GM21381 (cell line): ENCODE measurements around the gene SCIN.
"Not testable (repeated sequence)": the region's sequence is repeated elsewhere in the genome, so short reads cannot be mapped to it uniquely, and the experiment has no call there.

Source experiments
- ATAC-seq: cut with Tn5 transposase; IDR thresholded peaks from one replicate; pipeline ENCODE4 v1.9.1; 2021; ENCODE audit warnings: mild to moderate bottlenecking, moderate library complexity; ENCODE audit not compliant: unreplicated experiment

Gene SCIN

GRCh38 chr7:12646139-12646538, 75.6 kb downstream of the SCIN start:
- ATAC-seq, result no peak

DNA sequence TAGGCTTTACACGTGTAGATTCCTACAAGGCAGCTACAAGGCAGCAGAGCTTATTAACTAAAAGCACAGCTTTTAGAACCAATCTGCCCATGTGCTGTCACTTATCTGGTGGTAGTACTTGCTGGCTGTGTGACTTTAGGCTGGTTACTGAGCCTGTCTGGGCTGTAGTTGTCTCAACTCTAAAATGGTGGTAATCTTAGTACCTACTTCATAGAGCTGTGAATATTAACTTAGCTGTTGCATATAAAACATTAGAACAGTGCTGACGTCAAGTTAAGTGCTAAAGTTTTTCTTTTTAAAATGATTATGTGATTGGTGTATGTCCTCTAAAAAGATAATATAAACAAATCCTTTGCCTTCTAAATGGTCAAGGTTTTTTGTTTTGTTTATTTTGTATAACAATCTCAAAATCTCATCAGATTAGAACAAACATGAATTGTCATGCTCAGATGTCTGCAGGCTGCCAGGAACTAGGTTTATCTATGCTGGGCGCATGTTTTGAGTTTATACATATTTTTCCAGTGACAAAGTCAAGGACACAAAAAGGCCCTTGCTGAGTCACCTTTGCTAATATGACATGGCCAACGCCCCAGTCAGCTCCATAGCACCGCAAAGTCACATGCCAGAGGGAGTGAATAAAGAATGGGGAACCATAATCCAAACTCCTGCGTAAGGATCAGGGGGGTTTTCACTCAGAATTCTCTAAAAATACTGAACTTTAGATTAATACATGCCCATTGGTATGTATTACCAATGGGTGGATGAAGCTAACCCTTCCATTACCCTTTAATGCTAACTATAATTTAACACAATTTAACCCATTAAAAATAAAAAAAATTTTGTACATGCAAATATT, 77.1 kb downstream of the SCIN start:
- no peak for ATAC-seq

DNA sequence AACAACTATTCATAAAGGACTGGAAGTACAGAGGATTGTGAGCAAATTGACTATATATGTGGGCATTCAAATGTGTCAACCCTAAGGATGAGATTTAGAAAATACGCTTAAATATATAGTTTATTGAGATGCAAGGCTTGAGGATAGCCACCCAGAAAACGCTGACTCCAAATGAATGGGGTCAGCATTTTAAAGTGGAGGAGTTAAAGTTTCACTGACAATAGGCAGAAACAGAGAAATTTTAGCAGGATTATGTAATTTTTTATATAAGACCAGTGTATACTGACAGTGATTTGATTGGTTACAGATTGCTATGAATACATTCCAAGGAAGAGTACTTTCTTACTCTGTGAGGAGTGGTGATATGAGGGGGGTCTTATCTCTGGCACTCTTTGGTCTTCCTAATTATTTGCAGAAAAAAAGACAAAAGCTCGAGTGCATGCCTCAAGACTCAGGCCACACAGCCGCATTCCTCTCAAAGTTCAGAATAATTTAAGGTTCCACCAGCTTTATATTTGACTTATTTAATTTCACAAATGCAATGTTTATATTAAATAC, 78.3 kb downstream of the SCIN start:
- ATAC-seq, result no peak

DNA sequence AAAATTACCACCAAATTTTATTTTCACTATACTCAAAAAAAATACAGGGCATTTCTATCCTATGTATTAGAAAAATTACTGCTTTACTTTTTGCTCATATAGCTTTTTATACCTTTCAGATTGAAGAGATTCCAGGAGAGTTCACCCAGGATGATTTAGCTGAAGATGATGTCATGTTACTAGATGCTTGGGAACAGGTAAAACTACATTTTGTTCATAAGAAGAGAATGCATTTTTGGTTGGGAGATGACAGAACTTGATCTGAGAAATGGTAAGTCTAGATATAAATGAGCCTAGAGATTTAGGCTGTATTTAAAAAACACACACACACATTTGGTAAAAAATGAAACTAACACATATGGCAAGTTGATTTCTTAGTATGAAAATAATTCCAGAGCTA, 78.8 kb downstream of the SCIN start:
- no peak for ATAC-seq

DNA sequence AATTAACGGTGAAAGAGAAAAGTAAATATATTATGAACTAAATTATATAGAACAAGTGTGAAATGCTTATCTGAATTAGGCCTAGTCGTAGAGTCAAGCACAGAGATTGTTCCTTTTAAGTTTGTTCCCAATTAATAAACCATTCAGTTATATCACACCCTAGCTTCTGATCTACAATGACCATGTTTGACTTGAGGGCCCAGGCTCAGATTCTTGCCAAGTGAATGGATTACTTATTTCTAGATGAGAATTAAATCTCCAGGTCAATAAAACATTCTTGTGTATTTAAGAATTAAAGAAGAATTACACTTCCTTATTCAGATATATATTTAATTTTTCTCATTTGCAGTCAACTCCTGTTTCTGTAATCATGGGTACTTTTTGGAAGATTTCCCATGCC, 79.6 kb downstream of the SCIN start:
- no peak for ATAC-seq

- ATAC-seq, result no peak
Observed at GRCh38 chr7:12653110-12653509, 82.6 kb downstream of the SCIN start.

- ATAC-seq, result no peak
Observed at GRCh38 chr7:12653518-12653917, 83.0 kb downstream of the SCIN start.

GRCh38 chr7:12655161-12655560, 84.6 kb downstream of the SCIN start:
- ATAC-seq, result no peak

GRCh38 chr7:12660423-12660822, 89.9 kb downstream of the SCIN start:
- not testable (repeated sequence) for ATAC-seq

DNA sequence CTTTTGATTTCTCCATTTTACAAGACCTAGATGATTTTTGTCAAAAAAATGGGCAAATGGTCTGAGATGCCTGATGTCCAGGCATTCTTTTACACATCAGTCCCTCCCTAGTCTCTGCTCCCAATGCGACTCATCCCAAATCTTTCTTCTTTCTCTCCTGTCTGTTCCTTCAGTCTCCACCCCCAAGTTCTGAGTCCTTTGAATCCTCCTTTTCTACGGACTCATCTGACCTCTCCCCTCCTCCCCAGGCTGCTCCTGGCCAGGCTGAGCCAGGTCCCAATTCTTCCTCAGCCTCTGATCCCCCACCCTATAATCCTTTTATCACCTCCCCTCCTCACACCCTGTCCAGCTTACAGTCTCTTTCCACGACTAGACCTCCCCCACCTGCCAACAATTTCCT, 90.5 kb downstream of the SCIN start:
- not testable (repeated sequence) for ATAC-seq

GRCh38 chr7:12661581-12661980, 91.1 kb downstream of the SCIN start:
- no peak for ATAC-seq

- no peak for ATAC-seq
Observed at GRCh38 chr7:12670000-12670729, 99.6 kb downstream of the SCIN start.

DNA sequence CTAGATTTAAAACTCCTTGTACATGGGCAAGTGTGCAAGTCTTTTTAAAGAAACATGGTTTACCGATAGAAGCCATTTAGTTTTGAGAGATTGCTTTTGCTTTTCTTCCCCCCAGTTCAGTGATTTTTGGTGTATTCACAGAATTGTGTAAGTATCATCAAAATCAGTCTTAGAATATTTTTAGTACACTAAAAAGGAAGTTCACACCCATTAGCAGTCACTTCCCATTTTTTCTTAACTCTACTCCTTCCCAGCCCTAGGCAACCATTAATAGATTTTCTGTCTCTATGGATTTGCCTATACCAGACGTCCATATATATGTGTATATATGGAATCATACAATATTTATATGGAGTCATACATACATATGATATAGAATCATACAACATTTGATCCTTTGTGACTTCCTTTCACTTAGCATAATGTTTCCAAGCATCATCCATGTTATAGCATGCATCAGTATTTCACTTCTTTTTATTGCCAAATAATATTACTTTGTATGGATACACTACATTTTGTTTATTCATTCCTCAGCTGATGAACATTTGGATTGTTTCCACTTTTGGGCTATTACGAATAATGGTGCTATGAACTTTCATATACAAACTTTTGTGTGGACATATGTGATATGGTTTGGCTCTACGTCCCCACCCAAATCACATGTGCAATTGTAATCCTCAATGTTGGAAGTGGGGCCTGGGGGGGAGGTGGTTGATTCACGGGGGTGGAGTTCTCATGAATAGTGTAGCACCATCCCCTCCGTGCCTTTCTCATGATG, 100.4 kb downstream of the SCIN start:
- no peak for ATAC-seq

DNA sequence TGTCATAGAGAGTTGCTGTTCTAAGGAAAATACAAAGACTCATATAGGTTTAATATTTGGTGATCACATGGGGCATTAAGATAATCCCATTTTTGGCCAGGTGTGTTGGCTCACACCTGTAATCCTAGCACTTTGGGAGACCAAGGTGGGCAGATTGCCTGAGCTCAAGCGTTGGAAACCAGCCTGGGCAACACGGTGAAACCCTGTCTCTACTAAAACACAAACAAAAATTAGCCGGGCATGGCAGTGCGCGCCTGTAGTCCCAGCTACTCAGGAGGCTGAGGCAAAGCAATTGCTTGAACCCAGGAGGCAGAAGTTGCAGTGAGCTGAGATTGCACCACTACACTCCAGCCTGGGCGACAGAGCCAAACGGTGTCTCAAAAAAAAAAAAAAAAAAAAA, 102.9 kb downstream of the SCIN start:
- ATAC-seq, result not testable (repeated sequence)

- ATAC-seq, result no peak
Observed at GRCh38 chr7:12674053-12674452, 103.5 kb downstream of the SCIN start.

GRCh38 chr7:12674861-12675260, 104.3 kb downstream of the SCIN start:
- ATAC-seq, result no peak

GRCh38 chr7:12683678-12684585, 113.4 kb downstream of the SCIN start:
- ATAC-seq, result no peak

- no peak for ATAC-seq
Observed at GRCh38 chr7:12684733-12685132, 114.2 kb downstream of the SCIN start.

DNA sequence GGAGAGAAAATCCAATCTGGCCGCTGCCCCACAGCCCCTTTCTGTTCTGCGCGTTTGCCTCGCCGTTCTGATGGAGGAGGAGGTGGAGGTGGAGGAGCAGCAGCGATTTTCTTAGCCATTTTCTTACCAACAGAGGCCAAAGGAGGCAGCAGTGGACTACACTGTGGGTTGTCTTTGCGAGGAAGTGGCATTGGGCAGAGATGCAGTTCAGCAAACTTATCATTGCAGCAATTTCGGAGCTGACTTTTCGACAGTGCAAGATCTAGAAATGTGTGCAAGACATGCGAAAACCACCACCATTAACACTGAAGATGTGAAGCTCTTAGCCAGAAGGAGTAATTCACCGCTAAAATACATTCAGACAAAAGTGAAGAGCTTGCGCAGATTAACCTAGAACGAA, 115.0 kb downstream of the SCIN start:
- no peak for ATAC-seq

DNA sequence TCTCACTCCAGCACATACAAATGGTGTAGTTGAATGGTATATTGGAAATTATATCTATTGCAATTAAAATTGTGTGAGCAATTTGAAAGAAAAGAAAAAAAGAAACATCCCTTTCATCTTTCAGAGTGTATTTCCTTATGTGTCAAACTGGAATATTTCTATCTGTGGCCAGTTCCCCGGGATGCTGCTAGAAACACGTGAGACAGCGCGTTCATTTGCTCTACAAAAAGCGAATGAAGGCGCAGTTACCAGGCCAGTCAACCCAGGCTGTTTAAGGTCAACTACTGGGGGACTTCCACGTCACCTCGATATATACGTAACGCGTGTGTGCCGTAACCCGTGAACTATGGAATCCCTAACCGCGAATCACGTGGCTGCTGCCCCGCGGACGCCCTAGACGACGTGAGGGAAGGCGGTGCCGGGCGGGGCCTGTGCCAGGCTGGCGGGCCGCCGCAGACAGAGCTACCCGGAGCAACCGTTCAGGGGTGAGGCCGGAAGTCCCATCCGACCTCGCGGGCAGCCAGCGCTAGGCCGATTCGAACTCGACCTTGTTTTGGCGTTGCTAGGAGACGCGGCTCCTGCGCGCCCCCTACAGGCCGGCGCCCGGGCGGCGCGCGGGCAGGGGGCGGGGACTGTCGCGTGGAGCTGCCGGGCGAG, 115.8 kb downstream of the SCIN start:
- ATAC-seq, result peak; percentile 83
